HL-60/S4 (cell line): ENCODE data around the gene CMTM4.
"Not testable (repeated sequence)": the region's sequence is repeated elsewhere in the genome, so short reads cannot be mapped to it uniquely, and the experiment has no call there.

Experiments
- in situ Hi-C: fragments of 300-500 bp; cut with MboI; formaldehyde crosslinking; loops from 2 replicates; pipeline ENCODE4 v1.14.3; 2022; ENCODE audit warnings: low sequenced_read_pairs

The CMTM4 gene

DNA sequence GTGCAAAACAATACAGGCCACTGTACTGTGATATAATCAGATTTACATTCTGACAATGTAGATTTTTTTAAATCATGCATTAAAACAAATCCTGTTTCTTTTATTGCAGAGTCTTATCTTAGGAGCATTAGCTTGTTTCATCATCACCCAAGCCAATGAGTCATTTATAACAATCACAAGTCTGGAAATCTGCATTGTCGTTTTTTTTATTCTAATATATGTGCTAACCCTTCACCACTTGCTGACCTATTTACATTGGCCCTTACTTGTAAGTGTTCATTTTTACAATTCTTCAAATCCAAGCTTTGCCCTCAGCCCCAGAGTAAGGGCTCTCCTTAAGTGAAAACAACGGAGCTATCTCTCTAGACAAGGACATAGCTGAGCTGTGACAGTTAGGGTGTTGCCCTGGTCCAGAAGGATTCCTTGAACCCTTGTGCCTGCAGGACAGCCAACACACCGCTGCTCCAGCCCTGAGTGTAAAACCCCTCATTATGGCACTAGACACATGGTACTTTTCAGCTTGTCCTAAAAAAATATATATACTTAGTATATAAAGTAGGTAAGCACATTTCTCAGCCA, 126.6 kb downstream of the CMTM4 start:
- in situ Hi-C loops: no loop called here

DNA sequence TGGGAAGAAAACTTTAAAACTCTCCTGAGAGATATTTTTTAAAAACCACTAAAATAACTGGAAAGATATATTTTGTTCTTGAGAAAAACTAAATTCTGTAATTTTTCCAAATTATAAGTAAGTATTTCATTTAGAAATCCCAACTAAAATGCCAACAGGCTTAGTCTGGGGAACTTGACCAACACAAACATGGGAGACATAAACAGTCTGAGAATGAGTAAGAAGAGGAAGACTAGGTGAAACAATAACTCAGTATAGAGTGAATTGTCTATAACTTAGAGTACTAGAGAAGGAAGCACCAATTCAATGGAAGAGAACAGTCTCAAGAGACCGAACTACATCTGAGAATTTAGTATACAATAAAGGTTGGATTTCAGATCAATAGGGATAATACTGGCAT, 127.4 kb downstream of the CMTM4 start:
- in situ Hi-C loops: no loop called here

- in situ Hi-C loops: no loop called here
These were observed 128.2 kb downstream of the CMTM4 start for GRCh38 chr16:66568355-66568754.

DNA sequence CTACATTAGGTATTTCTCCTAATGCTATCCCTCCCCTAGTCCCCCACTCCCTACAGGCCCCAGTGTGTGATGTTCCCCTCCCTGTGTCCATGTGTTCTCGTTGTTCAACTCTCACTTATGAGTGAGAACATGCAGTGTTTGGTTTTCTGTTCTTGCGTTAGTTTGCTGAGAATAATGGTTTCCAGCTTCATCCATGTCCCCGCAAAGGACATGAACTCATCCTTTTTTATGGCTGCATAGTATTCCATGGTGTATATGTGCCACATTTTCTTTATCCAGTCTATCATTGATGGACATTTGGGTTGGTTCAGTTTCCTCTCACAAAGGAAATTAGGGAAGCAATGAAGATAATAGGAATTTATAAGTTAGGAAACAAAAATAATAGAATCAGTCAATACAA, 129.3 kb downstream of the CMTM4 start:
- in situ Hi-C loops: not testable (repeated sequence)

DNA sequence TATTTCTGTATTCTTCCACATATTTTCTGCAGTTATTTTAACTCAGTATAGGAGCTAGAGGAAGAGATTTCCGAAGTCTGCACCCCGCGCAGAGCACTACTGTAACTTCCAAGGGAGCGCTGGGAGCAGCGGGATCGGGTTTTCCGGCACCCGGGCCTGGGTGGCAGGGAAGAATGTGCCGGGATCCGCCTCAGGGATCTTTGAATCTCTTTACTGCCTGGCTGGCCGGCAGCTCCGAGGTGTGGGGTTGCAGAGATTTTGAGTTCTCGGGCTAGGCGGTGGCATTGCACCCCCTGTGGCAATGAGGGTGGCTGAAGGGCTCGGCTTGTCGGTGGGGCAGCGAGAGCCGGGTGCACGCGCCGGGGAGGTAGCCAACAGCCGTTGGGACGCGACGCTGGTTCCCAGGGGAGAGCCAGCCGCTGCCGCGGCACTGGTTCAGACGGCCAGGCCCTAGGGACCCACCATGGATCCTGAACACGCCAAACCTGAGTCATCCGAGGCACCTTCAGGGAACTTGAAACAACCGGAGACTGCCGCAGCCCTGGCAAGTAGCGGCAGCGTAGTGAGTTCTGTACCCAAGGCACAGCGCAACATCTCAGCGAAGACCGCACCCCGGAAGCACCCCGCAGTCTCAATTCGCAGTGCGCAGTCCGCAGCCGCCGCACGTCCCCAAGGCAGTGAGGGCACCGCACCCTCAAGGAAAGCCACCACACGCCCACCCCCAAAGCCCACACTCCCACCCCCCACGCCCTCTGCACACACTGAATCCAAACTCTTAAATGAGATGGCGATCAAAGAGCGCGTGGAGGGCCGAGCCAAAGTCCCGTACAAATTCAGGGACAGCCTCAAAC, 130.3 kb downstream of the CMTM4 start, which contains the start of gene CMTM1:
CMTM1 (plus strand) TSS at position 389 of the 851 bp plus-strand sequence; CDS start at position 464, 75 bp downstream.
- in situ Hi-C loops: no loop called here
